ENCODE measurements around the gene BLVRB. TPM values are rescaled to one million over a fixed set of nuclear protein-coding genes. Genes with fewer than 3 reads are reported as not detected.
A peak's percentile ranks its signal among the peaks of the same experiment; 100 is the strongest.

Gene BLVRB
- total RNA-seq, 1 experiment from 2014 or later, result 246 TPM

GRCh38 chr19:40469011-40469410 lies 3.5 kb upstream of the BLVRB start:
- Histone ChIP-seq H3F3A (ENCODE audit: low read length, unreplicated experiment) (no peaks in the 10 kb centered on the region), H3K9ac (ENCODE audit: low read length) (no peak overlapping the region), H2AFZ (ENCODE audit: low read length) (no peak overlapping the region), H3K79me2 (ENCODE audit: low read length) (peaks cover 11% of the 10 kb centered on the region), H3K4me2 (ENCODE audit: low read length) (no peak overlapping the region), H3K27ac (ENCODE audit: low read length) (no peak overlapping the region), H3K9me3 (ENCODE audit: low read length) (no peaks in the 10 kb centered on the region), H3K4me3 (ENCODE audit: low read length) (no peak overlapping the region), H3K36me3 (ENCODE audit: low read depth, low read length) (no peaks in the 10 kb centered on the region), H3K9me2 (replicated peaks; ENCODE audit: low read length) (no peaks in the 10 kb centered on the region), H3K4me1 (ENCODE audit: insufficient read depth, low read length) (peaks cover 15% of the 10 kb centered on the region), H3K27me3 (ENCODE audit: low read length) (no peaks in the 10 kb centered on the region), H4K20me1 (ENCODE audit: low read length) (no peaks in the 10 kb centered on the region)
- ATAC-seq (no peak), DNase-seq (no peak)
- no peak for TF ChIP-seq EZH2 (IDR thresholded peaks at IDR 0.05; ENCODE audit: low read length, unreplicated experiment)
- TF ChIP-seq, protein P1, sequence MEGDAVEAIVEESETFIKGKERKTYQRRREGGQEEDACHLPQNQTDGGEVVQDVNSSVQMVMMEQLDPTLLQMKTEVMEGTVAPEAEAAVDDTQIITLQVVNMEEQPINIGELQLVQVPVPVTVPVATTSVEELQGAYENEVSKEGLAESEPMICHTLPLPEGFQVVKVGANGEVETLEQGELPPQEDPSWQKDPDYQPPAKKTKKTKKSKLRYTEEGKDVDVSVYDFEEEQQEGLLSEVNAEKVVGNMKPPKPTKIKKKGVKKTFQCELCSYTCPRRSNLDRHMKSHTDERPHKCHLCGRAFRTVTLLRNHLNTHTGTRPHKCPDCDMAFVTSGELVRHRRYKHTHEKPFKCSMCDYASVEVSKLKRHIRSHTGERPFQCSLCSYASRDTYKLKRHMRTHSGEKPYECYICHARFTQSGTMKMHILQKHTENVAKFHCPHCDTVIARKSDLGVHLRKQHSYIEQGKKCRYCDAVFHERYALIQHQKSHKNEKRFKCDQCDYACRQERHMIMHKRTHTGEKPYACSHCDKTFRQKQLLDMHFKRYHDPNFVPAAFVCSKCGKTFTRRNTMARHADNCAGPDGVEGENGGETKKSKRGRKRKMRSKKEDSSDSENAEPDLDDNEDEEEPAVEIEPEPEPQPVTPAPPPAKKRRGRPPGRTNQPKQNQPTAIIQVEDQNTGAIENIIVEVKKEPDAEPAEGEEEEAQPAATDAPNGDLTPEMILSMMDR (conservative IDR thresholded peaks at IDR 0.05; ENCODE audit: low read depth, low read length), result no peak
- no peak for TF ChIP-seq EZH2phosphoT487 (IDR thresholded peaks at IDR 0.05; ENCODE audit: borderline replicate concordance, low read length)
- intact Hi-C loops (cut with micrococcal nuclease), result no loop called here
- CTCF ChIA-PET, result no interaction called here
- POLR2A ChIA-PET (ENCODE audit: unreplicated experiment), result no interaction called here
- BruUV-seq (replicated peaks), result no TSS peak

GRCh38 chr19:40466985-40467734 lies 1.6 kb upstream of the BLVRB start, which contains the start of gene SPTBN4:
SPTBN4 (plus strand) TSS chr19:40467001; CDS start chr19:40472622, 5,621 bp downstream.
- H3K4me2 ChIP-seq (ENCODE audit: low read length), result peak within 1 kb of the TSS; percentile 91
- no peaks in the 10 kb centered on the region for H4K20me1 ChIP-seq (ENCODE audit: low read length)
- BruUV-seq (replicated peaks), result no TSS peak
- H3F3A ChIP-seq (ENCODE audit: low read length, unreplicated experiment), result no peaks in the 10 kb centered on the region
- DNase-seq, result no peak
- H3K27me3 ChIP-seq (ENCODE audit: low read length), result no peaks in the 10 kb centered on the region
- ChIA-PET CTCF (no interaction called here), POLR2A (ENCODE audit: unreplicated experiment) (no interaction called here)
- no peaks in the 10 kb centered on the region for H3K9me3 ChIP-seq (ENCODE audit: low read length)
- H3K36me3 ChIP-seq (ENCODE audit: low read depth, low read length), result no peaks in the 10 kb centered on the region
- intact Hi-C loops (cut with micrococcal nuclease), result no loop called here
- no peak within 1 kb of the TSS for H3K27ac ChIP-seq (ENCODE audit: low read length)
- peak within 1 kb of the TSS; percentile 78 for H2AFZ ChIP-seq (ENCODE audit: low read length)
- H3K4me1 ChIP-seq (ENCODE audit: insufficient read depth, low read length), result peaks cover 20% of the 10 kb centered on the region
- H3K4me3 ChIP-seq (ENCODE audit: low read length), result peak within 1 kb of the TSS; percentile 89
- no peak for ATAC-seq
- no peaks in the 10 kb centered on the region for H3K9me2 ChIP-seq (replicated peaks; ENCODE audit: low read length)
- H3K9ac ChIP-seq (ENCODE audit: low read length), result no peak within 1 kb of the TSS
- no peak for TF ChIP-seq EZH2 (IDR thresholded peaks at IDR 0.05; ENCODE audit: low read length, unreplicated experiment)
- TF ChIP-seq, protein P1 (conservative IDR thresholded peaks at IDR 0.05; ENCODE audit: low read depth, low read length), result no peak
- no peak for TF ChIP-seq EZH2phosphoT487 (IDR thresholded peaks at IDR 0.05; ENCODE audit: borderline replicate concordance, low read length)
- H3K79me2 ChIP-seq (ENCODE audit: low read length), result peaks cover 11% of the 10 kb centered on the region

All from PC-3 (cell line).